RCC 7860 (cell line): ENCODE data around the gene EFTUD2.
"Not testable (repeated sequence)": the region's sequence is repeated elsewhere in the genome, so short reads cannot be mapped to it uniquely, and the experiment has no call there.

Experiments
- DNase-seq: peaks from one replicate; pipeline ENCODE4 v3.0.0-alpha.2; 2015; ENCODE audit warnings: low spot score
- FAIRE-seq: peaks from 2 replicates; lab custom pipeline; 2012; peaks lifted over from hg19 to GRCh38; lab: Jason Lieb, UNC

The EFTUD2 gene

GRCh38 chr17:44820631-44821212 lies 78.5 kb downstream of the EFTUD2 start:
- peak; percentile 95 for FAIRE-seq
- peak; percentile 79 for DNase-seq

GRCh38 chr17:44818508-44818907 lies 80.7 kb downstream of the EFTUD2 start:
- not testable (repeated sequence) for DNase-seq, FAIRE-seq

- DNase-seq, result no peak
- FAIRE-seq, result no peak
These were observed 87.0 kb downstream of the EFTUD2 start for GRCh38 chr17:44812263-44812662.

- DNase-seq, FAIRE-seq: not testable (repeated sequence)
These were observed 90.4 kb downstream of the EFTUD2 start for GRCh38 chr17:44808656-44809388.

- FAIRE-seq (no peak), DNase-seq (no peak)
These were observed 91.1 kb downstream of the EFTUD2 start for GRCh38 chr17:44808156-44808555.

- no peak for DNase-seq
- no peak for FAIRE-seq
These were observed 91.5 kb downstream of the EFTUD2 start for GRCh38 chr17:44807817-44808155.

GRCh38 chr17:44807093-44807816 lies 92.0 kb downstream of the EFTUD2 start:
- DNase-seq, result no peak
- FAIRE-seq, result no peak

GRCh38 chr17:44804302-44805089 lies 94.7 kb downstream of the EFTUD2 start:
- DNase-seq (no peak), FAIRE-seq (no peak)

- DNase-seq (no peak), FAIRE-seq (no peak)
These were observed 97.4 kb downstream of the EFTUD2 start for GRCh38 chr17:44801880-44802279.
